HT1080 (cell line): Measurements from ENCODE around the gene HEATR3. TPM values are rescaled to one million over a fixed set of nuclear protein-coding genes. Genes with fewer than 3 reads are reported as not detected.
"Not testable (repeated sequence)": the region's sequence is repeated elsewhere in the genome, so short reads cannot be mapped to it uniquely, and the experiment has no call there.

Source experiments
- DNase-seq: peaks from one replicate; pipeline ENCODE4 v3.0.0-alpha.2; 2015; ENCODE audit warnings: low read depth
- total RNA-seq: library from RNA; depleted of rRNA; stranded (reverse); fragments of >200 nt; shearing (Covaris generic); gene quantifications from 2 replicates; pipeline ENCODE4 v1.2.3, GENCODE V29; 2014

The HEATR3 gene
- total RNA-seq, 1 experiment from 2014 or later: 27.0 TPM

- no peak for DNase-seq
These were observed 34.3 kb downstream of the HEATR3 start for GRCh38 chr16:50099957-50100648.

DNA sequence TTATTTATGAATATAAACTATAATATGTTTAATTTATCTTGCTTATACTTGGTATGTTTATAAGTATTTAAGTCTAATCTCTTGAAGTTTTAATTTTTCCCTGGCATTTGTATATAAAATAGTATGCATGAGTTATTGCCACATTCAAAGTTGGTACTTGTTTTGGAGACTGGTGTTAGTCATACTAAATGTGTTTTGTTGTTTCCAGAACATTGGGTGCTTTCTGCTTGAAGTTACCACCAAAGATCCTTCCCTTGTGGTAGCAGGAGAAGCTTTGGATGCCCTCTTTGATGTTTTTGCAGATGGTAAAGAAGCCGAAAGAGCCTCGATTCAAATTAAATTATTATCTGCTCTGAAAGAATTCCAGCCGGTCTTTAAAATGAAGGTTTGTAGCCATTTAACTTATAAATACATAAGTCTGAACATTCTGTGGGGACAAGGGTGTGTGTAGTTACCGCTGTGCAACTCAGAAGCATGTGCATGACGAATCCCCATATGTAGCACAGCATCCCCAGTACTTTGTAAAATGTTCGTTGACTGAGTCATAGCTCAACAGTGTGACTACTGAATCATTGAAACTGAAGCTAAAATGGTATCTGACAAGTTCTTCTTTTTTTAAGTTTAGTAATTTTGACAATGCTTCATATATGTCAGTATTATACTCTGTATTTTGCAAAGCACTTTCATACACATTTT lies 36.4 kb downstream of the HEATR3 start:
- DNase-seq: peak; percentile 71

- no peak for DNase-seq
These were observed 38.0 kb downstream of the HEATR3 start for GRCh38 chr16:50103764-50104163.

- no peak for DNase-seq
These were observed 48.8 kb downstream of the HEATR3 start for GRCh38 chr16:50114357-50115129.

DNA sequence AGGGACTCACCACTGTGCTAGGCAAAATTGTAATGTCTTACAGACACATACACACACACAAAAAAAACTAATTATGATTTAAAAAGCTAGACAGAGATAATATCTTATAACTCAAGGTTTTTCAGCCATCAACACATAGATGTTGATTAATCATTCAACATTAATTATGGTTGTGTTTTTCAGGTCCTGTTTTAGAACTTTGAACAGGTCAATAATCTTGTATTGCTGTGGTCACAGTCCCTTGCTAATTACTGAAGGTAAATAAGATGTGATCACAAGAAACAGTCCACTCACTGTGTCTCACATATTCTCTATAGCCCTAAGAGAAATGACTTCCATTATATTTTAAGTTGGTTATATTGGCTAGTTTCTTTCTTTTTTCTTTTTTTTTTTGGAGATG lies 54.9 kb downstream of the HEATR3 start:
- no peak for DNase-seq

DNA sequence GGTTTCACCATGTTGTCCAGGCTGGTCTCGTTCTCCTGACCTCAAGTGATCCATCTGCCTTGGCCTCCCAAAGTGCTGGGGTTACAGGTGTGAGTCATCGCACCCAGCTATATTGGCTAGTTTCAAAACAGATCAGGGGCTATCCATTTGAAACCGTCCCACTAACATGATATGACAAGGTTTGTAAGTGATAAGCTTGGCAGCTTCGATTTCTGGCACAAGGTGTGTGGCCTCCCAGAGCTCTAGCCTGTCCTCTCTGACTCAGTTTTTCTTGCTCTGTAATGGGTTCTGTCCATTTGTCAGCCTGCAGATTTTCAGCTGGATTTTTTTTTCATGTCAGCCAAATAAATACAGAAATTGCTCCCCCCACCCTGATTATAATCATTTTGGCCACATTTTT lies 55.5 kb downstream of the HEATR3 start:
- DNase-seq: no peak

GRCh38 chr16:50121721-50122445 lies 56.1 kb downstream of the HEATR3 start:
- DNase-seq: no peak

- no peak for DNase-seq
These were observed 57.6 kb downstream of the HEATR3 start for GRCh38 chr16:50123417-50123816.

GRCh38 chr16:50124769-50125168 lies 59.0 kb downstream of the HEATR3 start:
- DNase-seq: no peak

- DNase-seq: no peak
These were observed 60.4 kb downstream of the HEATR3 start for GRCh38 chr16:50126183-50126582.

GRCh38 chr16:50132571-50132970 lies 66.8 kb downstream of the HEATR3 start:
- DNase-seq: not testable (repeated sequence)

DNA sequence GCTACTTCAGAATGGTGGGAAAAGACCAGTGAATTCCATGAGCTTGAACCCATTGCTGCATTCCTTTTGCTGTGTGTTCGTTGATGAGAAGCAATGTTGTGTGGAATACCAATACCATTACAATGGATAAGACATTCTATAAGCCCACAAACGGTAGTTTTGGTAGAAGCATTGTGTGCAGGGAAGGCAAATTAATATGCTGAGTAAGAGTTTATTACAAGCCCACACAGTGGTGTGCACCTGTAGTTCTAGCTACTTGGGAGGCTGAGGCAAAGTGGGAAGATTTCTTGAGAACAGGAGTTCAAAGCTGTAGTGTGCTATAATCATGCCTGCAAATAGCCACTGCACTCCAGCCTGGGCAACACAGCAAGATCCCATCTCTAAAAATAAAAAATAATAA lies 67.4 kb downstream of the HEATR3 start:
- DNase-seq: no peak

GRCh38 chr16:50136399-50136798 lies 70.6 kb downstream of the HEATR3 start:
- no peak for DNase-seq

- no peak for DNase-seq
These were observed 71.5 kb downstream of the HEATR3 start for GRCh38 chr16:50137268-50137667.

- no peak for DNase-seq
These were observed 73.8 kb downstream of the HEATR3 start for GRCh38 chr16:50139580-50139979.

DNA sequence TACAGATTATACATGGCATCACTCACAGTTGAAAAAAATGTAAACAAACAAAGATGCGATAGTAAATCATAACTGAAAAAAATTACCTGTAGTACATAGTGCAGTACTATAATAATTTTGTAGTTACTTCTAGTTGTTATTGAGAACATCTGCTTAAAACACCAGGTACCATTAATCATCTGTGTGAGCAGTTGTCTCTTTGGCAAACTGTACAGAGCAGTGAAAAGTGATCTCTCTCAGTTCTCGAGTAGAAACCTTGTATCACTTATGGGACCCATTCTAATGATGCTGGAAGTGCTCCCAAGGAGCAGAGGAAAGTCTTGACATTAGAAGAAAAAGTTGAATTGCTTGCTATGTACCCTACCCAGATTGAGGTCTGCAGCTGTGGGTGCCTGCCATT lies 78.4 kb downstream of the HEATR3 start:
- no peak for DNase-seq

- DNase-seq: no peak
These were observed 81.0 kb downstream of the HEATR3 start for GRCh38 chr16:50146479-50147435.

GRCh38 chr16:50151322-50151721 lies 85.6 kb downstream of the HEATR3 start:
- no peak for DNase-seq

DNA sequence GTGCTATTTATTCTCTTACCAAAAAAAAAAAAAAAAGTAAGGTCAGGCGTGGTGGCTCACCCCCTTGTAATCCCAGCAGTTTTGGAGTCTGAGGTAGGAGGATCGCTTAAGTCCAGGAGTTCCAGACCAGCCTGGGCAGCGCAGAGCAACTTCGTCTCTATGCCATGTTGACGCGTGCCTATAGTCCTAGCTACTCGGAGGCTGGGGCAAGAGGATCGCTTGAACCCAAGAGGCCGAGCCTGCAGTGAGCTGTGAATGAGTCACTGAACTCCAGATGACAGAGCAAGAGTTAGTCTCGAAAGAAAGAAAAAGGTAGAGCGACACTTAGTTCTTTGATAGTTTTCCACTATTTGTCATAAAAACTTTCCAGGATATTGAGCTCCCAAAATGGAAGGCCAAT lies 86.0 kb downstream of the HEATR3 start:
- DNase-seq: no peak

- no peak for DNase-seq
These were observed 86.6 kb downstream of the HEATR3 start for GRCh38 chr16:50152351-50152806.
